A673 (cell line): ENCODE results near the gene EPO. TPM values are rescaled to one million over a fixed set of nuclear protein-coding genes. Genes with fewer than 3 reads are reported as not detected.

ENCODE experiments used
- BruUV-seq: library from RNA; stranded (reverse); fragments of 400-500 nt; replicated peaks from 2 replicates; lab custom pipeline; 2021; lab: Mats Ljungman, UMichigan
- CTCF ChIA-PET: fragments of 300-600 bp; sonication (Branson Sonifier 250); formaldehyde crosslinking; loops from one replicate; lab custom pipeline; 2022; ENCODE audit warnings: antibody characterized with exemption; lab: Charles Lee
- POLR2A ChIA-PET: fragments of 300-600 bp; sonication (Branson Sonifier 250); formaldehyde crosslinking; loops from one replicate; lab custom pipeline; 2022; ENCODE audit warnings: antibody characterized with exemption; ENCODE audit not compliant: low non-redundant PET; lab: Charles Lee
- DNase-seq: peaks from one replicate; pipeline ENCODE4 v3.0.0-alpha.2; 2015; ENCODE audit warnings: low spot score
- H3K27ac ChIP-seq: fragments of 200-600 bp; sonication (generic); 2 replicates; pipeline ENCODE4 v1.5.1; 2016; ENCODE audit warnings: mixed run types, low read depth, mild to moderate bottlenecking, mixed read lengths, antibody characterized with exemption, low read length; ENCODE audit not compliant: poor library complexity, severe bottlenecking
- H3K27me3 ChIP-seq: fragments of 200-600 bp; sonication (generic); replicated peaks from 2 replicates; pipeline ENCODE4 v1.6.1; 2017; ENCODE audit warnings: mixed run types, low read depth, mild to moderate bottlenecking, mixed read lengths, antibody characterized with exemption, low read length; ENCODE audit not compliant: insufficient read depth, poor library complexity
- H3K36me3 ChIP-seq: fragments of 200-600 bp; sonication (generic); 2 replicates; pipeline ENCODE4 v1.6.1; 2016; ENCODE audit warnings: mixed run types, mild to moderate bottlenecking, mixed read lengths, antibody characterized with exemption, low read length; ENCODE audit not compliant: insufficient read depth, poor library complexity, severe bottlenecking
- H3K4me1 ChIP-seq: fragments of 200-600 bp; sonication (generic); 2 replicates; pipeline ENCODE4 v1.6.1; 2017; ENCODE audit warnings: mixed run types, mild to moderate bottlenecking, mixed read lengths, antibody characterized with exemption, low read length; ENCODE audit not compliant: insufficient read depth, poor library complexity, severe bottlenecking
- H3K4me3 ChIP-seq: fragments of 200-600 bp; sonication (generic); 2 replicates; pipeline ENCODE4 v1.5.1; 2016; ENCODE audit warnings: low read depth, mixed run types, mild to moderate bottlenecking, mixed read lengths, low read length; ENCODE audit not compliant: poor library complexity, severe bottlenecking
- H3K9me3 ChIP-seq: fragments of 200-600 bp; sonication (generic); 2 replicates; pipeline ENCODE4 v1.6.1; 2016; ENCODE audit warnings: mixed run types, low read depth, mild to moderate bottlenecking, mixed read lengths, antibody characterized with exemption, low read length; ENCODE audit not compliant: poor library complexity, severe bottlenecking
- CTCF ChIP-seq: fragments of 300-800, 200-600 bp; sonication (generic); conservative IDR thresholded peaks from 2 replicates; pipeline ENCODE4 v1.5.1; 2017; ENCODE audit warnings: low read depth, mild to moderate bottlenecking, antibody characterized with exemption, low read length, moderate library complexity, mixed read lengths
- EZH2 ChIP-seq: fragments of 200-600 bp; sonication (generic); IDR thresholded peaks from 2 replicates; pipeline ENCODE4 v1.6.1; 2017; ENCODE audit warnings: borderline replicate concordance, low read depth, mild to moderate bottlenecking, mixed read lengths, antibody characterized with exemption, low read length; ENCODE audit not compliant: poor library complexity, severe bottlenecking
- intact Hi-C: fragments of 100-400 bp; cut with micrococcal nuclease; formaldehyde crosslinking; loops from one replicate; pipeline ENCODE4 v1.10.0; 2022; ENCODE audit not compliant: unreplicated experiment
- total RNA-seq: library from RNA; stranded (reverse); gene quantifications from 2 replicates; pipeline ENCODE4 v1.2.3, GENCODE V29; 2021

EPO gene
- total RNA-seq, 1 experiment from 2014 or later, result 0.21 TPM

GRCh38 chr7:100705320-100705752, 14.9 kb upstream of the EPO start:
- peaks cover 13% of the 10 kb centered on the region for H3K36me3 ChIP-seq
- H3K4me1 ChIP-seq, result peaks cover 6% of the 10 kb centered on the region
- ChIA-PET POLR2A (interaction anchor here (0.7 kb wide), 1 partner anchor 239 kb away, joined by 4 read pairs; no protein-coding TSS in a partner anchor), CTCF (interaction anchor here (0.5 to 1.7 kb wide), 17 partner anchors 9 to 1607 kb away, joined by 3 to 30 read pairs (median 5); partner anchors contain the start of genes EPHB4, EPO, FBXO24 and MOSPD3)
- peak overlapping the region; percentile 77 for H3K4me3 ChIP-seq
- peak; percentile 83 for DNase-seq
- H3K27me3 ChIP-seq, result peaks cover 23% of the 10 kb centered on the region
- H3K9me3 ChIP-seq, result no peaks in the 10 kb centered on the region
- peak overlapping the region; percentile 95 for H3K27ac ChIP-seq
- BruUV-seq, result TSS peak; percentile 93
- TF ChIP-seq EZH2, result no peak
- peak; percentile 90 for TF ChIP-seq CTCF
- intact Hi-C loops, result loop anchor here (1.0 kb wide), 1 partner anchor 147 kb away; the partner anchor contains the start of gene SLC12A9

DNA sequence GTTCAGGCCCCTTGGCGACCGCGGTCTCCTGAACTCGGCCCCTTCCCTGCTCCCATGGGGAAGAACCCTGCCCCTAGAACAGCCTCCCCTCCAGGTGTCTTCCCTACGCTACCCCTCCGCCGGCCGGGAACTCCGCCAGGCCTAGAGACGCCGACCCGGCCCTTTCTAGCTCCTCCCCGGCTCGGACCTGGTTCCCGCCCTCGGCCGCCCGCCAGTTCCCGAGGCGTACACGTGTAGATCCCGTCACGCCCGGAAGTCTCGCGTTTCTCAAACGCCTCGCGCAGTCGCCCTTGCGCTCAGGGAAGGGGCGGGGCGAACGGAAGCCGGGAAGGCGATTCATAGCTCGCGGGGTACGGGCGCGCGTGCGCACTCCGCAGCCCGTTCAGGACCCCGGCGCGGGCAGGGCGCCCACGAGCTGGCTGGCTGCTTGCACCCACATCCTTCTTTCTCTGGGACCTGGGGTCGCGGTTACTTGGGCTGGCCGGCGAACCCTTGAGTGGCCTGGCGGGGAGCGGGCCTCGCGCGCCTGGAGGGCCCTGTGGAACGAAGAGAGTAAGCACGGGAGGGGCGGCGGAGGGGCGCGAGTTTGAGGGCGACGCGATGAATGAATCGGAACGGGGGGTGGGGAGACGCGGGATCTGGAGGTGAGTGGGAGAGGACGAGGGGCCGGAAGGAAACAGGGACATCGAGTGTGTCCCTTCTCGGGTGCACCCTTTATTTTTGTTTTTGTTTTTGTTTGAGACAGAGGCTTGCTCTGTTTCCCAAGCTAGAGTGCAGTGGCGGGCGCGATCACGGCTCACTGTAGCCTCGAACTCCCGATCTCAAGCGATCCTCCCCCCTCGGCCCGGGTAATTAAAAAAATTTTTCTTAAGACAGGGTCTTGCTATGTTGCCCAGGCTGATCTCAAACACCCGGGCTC, 14.3 kb upstream of the EPO start, which contains the start of gene POP7:
TSS of gene POP7 (plus strand) at position 369 of the 919 bp plus-strand sequence. CDS start 710 bp downstream, outside the sequence.
- ChIA-PET POLR2A (interaction anchor here (0.6 to 0.7 kb wide), 2 partner anchors 182 to 240 kb away, joined by 4 to 6 read pairs; no protein-coding TSS in a partner anchor), CTCF (interaction anchor here (0.5 to 1.7 kb wide), 20 partner anchors 10 to 1607 kb away, joined by 3 to 30 read pairs (median 4); partner anchors contain the start of genes EPHB4, EPO, FBXO24 and MOSPD3)
- intact Hi-C loops, result loop anchor here (1.0 kb wide), 1 partner anchor 146 kb away; the partner anchor contains the start of gene SLC12A9
- H3K27me3 ChIP-seq, result peaks cover 17% of the 10 kb centered on the region
- H3K27ac ChIP-seq, result peak within 1 kb of the TSS; percentile 95
- TF ChIP-seq EZH2, result no peak
- TF ChIP-seq CTCF, result no peak
- H3K4me1 ChIP-seq, result peaks cover 6% of the 10 kb centered on the region
- peaks cover 13% of the 10 kb centered on the region for H3K36me3 ChIP-seq
- BruUV-seq, result TSS peak; percentile 89
- DNase-seq, result peak; percentile 99
- H3K9me3 ChIP-seq, result no peaks in the 10 kb centered on the region
- H3K4me3 ChIP-seq, result peak within 1 kb of the TSS; percentile 77

DNA sequence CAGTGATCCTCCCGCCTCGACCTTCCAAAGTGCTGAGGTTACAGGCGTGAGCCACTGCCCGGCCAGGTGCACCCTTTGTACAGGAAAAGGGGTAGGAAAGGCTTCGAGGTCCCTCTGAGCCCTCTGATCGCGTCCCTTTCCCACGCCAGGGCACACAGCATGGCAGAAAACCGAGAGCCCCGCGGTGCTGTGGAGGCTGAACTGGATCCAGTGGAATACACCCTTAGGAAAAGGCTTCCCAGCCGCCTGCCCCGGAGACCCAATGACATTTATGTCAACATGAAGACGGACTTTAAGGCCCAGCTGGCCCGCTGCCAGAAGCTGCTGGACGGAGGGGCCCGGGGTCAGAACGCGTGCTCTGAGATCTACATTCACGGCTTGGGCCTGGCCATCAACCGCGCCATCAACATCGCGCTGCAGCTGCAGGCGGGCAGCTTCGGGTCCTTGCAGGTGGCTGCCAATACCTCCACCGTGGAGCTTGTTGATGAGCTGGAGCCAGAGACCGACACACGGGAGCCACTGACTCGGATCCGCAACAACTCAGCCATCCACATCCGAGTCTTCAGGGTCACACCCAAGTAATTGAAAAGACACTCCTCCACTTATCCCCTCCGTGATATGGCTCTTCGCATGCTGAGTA, 13.5 kb upstream of the EPO start:
- Histone ChIP-seq H3K36me3 (peaks cover 13% of the 10 kb centered on the region), H3K27ac (peak overlapping the region; percentile 95), H3K9me3 (no peaks in the 10 kb centered on the region), H3K4me3 (peak overlapping the region; percentile 77), H3K27me3 (peaks cover 11% of the 10 kb centered on the region), H3K4me1 (peaks cover 6% of the 10 kb centered on the region)
- TF ChIP-seq EZH2 (no peak), CTCF (no peak)
- ChIA-PET POLR2A (no interaction called here), CTCF (no interaction called here)
- BruUV-seq, result no TSS peak
- no peak for DNase-seq
- intact Hi-C loops, result no loop called here
